GM04504 (cell line): ENCODE measurements around the gene FOXB2.
"Not testable (repeated sequence)": the region's sequence is repeated elsewhere in the genome, so short reads cannot be mapped to it uniquely, and the experiment has no call there.

ENCODE experiments used
- DNase-seq: peaks from one replicate; pipeline ENCODE4 v3.0.0-alpha.2; 2012; ENCODE audit warnings: low read depth

The FOXB2 gene

DNA sequence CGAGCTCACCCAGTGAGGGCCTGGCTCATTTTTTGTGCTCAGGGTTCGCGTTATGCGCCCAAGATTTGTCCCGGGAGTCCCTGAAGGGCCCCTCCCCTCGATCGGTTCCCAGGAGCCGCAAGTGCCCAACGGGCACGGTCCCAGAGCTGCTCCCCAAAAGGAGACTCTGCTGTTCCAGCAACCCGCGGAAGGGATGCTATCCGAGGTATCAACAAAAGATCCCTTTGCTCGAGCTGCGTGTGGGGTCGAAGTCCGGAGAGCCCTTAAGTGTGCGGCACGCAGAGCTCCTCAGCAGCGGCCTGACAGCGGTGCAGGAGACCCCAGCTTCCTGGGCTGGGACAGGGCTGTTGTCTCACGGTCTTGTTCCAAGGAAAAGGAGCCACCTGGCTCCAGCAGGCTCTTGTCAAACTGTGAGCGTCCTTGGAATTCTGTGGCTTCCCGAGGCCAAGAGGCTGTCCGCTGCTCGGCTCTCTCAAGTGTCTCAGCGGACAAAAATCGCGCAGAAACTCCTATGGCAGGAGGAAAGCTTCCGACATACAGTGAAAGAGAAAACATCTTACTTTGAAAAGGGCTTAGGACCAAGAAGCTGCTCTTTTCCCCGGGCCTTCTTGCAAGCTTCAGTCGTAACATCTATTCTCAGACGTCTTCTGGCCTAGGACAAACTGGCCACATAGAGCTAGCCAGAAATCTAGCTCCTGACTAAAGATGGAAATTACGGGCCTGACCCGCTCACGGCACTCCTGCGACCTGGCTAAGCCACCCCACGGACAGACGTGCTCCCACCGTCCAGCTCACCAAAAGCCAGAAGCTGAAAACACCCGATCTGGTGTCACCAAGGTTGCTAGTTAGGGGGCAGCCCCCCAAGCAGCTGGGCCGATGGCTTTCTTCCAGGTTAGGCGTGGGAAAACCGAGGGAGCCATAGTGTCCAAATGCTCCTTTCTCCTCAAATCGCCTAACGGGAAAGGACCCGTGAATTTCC is 2.6 kb upstream of the FOXB2 start:
- no peak for DNase-seq

GRCh38 chr9:77017505-77017894 is 2.0 kb upstream of the FOXB2 start:
- DNase-seq, result no peak

DNA sequence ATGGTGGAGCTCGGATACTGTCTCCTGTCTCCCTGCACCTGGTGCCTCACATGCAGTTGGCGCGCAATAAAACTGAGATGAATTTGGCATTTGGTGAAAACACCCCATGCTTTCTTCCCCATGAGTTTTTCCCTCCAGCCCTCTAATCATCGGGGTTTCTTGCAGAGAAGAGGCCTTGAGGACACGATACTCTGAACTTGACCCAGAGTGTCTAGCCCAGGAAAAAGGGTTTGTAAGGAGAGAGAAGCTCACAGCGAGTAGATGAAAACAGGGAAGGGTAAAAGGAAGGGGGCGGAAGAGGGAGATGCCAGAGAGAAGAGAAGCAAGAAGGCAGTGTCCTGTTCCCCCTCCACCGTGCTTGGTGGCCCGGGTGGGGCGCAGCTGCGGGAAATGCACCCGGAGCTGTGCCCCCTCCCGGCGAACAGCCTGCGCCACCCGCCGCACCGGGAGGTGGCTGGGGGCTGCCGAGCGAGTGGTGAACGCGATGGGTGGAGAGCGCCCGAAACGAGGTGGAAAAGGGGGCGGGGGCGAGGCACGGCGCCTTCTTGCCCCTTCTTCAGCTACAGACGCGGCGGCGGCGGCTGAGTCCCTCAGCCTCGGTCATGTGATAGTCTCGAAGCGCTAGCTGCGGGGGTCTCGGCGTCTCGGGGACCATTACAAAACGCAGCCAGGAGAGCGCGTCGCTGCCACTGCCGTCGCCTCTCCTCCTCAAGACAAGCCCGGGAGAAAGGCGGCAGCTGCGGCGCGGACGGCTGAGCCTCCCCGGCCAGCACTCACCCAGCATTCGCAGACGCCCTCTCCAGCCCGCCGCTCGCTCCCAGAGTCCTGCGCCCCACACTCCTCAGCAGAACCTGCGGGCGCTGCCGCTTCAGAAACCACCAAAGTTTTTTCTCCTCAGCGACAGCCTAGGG is 1.1 kb upstream of the FOXB2 start:
- DNase-seq, result no peak

- DNase-seq, result no peak
These were observed 553 bp upstream of the FOXB2 start for GRCh38 chr9:77018969-77019235.

- no peak for DNase-seq
These were observed 514 bp downstream of the FOXB2 start for GRCh38 chr9:77019926-77020412.

GRCh38 chr9:77020413-77021290 is 1.2 kb downstream of the FOXB2 start:
- no peak for DNase-seq

GRCh38 chr9:77021291-77021894 is 1.9 kb downstream of the FOXB2 start:
- DNase-seq, result no peak

- DNase-seq, result no peak
These were observed 2.7 kb downstream of the FOXB2 start for GRCh38 chr9:77021922-77022782.

GRCh38 chr9:77022783-77023440 is 3.5 kb downstream of the FOXB2 start:
- DNase-seq, result no peak

DNA sequence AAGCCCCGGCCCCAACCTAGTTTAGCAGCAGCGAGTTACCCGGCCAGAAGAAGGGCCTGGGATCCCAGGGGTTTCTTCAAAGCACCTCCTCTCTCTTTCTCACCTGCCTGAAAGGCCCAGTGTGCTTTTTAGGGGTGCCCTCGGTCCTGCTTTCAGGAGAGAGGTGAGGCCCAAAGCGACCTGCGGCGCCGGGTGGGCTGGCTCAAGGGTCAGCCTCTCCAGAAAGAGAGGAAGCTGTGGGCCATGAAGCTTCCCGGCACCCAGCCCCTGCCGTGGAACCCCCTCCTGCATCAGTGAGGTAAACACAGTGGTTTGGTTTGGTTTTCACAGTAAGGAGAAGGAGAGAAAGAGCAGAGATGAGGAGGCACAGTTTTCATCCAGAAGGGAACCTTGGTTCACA is 4.3 kb downstream of the FOXB2 start:
- no peak for DNase-seq

DNA sequence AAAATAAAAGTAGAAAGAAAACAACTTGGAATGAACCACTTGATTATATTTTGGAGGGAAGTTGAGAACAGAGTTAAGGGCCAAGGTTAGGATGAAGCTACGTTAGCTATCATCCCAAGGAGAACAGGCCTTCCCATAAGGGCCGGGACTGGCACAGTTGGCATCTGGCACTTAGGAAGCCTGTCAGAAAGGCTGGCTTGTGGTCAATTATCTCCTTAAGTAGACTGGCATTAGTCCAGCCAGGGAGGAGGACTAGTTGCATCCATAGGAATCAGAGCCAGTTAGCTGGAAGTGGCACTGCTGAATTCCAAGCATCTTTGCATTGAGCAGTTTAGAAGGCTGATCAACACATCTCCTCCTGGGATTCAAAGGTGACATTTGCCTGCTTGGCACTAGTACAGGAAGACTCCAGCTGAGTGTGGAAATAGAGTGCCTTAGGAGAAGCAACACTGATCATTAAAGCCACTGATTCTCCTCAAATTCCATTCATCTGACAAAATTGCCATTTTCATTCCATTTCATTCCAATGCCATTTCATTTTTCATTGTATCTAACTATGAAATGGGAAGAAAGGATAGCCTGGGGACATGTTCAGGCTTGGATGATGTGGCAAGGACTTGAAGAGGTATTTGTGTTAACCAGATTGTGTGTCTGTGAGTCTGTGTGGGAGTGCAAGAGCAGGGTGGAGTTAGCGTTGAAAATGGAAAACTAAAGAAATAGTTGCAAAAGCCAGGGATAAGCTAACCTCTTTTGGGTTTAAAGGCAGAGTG is 5.5 kb downstream of the FOXB2 start:
- no peak for DNase-seq

DNA sequence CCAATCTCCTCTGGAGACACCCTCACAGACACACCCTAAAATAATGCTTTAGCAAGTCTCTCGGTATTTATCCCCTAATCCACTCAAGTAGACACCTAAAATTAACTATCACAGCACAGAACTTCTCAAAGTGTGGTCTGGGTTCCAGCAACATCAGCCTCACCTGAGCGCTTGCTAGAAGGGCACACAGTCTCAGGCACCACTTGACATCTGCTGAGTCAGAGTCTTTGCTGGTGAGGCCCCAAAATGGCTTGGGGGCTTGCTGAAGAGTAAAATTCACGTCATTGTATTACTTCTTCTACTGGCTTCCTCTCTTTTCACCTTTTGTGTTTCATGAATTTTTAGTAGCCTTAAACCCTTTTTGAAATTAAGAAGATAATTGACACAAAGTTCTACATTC is 9.0 kb downstream of the FOXB2 start:
- no peak for DNase-seq

- DNase-seq, result no peak
These were observed 10.6 kb downstream of the FOXB2 start for GRCh38 chr9:77030045-77030444.

GRCh38 chr9:77038281-77039036 is 19.0 kb downstream of the FOXB2 start:
- DNase-seq, result no peak

DNA sequence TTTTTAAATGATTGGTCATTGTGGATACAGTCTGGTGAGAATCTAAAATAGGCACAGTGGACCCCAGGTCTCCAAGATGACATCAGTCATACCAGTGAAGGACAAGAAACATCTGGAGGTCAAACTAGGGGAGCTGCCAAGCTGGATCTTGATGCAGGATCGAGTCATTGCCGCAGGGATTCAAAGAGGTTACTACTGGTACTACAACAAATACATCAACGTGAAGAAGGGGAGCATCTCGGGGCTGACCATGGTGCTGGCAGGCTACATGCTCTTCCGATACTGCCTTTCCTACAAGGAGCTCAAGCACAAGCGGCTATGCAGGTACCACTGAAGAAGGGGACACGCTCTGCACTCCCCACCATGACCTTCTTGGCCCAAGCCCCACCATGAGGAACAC is 20.9 kb downstream of the FOXB2 start:
- no peak for DNase-seq

GRCh38 chr9:77043743-77044142 is 24.3 kb downstream of the FOXB2 start:
- not testable (repeated sequence) for DNase-seq

DNA sequence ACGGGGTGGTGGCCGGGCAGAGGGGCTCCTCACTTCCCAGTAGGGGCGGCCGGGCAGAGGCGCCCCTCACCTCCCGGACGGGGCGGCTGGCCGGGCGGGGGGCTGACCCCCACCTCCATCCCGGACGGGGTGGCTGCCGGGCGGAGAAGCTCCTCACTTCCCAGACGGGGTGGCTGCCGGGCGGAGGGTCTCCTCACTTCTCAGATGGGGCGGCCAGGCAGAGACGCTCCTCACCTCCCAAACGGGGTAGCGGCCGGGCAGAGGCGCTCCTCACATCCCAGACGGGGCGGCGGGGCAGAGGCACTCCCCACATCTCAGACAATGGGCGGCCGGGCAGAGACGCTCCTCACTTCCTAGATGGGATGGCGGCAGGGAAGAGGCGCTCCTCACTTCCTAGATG is 41.2 kb downstream of the FOXB2 start:
- DNase-seq, result not testable (repeated sequence)

DNA sequence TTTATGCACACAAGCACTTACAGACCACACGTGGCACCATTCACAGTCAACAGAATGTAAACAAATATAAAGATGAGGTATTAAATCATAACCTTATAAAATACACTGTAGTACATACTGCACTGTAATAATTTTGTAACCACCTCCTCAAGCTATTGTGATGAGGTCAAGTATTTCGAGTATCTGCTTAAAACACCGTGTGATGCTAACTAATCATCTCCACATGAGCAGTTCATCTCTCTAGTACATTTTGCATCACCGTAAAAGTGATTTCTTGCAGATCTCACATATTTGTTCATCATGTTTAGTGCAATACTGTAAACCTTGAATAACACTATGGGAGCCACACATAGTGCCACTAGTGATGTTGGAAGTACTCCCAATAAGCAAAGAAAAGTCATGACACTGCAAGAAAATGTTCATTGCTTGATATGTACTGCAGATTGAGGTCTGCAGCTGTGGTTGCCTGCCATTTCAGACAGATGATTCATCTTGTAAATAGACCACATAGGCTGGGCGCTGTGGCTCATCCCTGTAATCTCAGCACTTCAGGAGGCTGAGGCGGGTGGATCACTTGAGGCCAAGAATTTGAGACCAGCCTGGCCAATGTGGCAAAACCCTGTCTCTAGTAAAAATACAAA is 44.3 kb downstream of the FOXB2 start:
- DNase-seq, result peak; percentile 46
